GM12864 (cell line): ENCODE results near the gene GUCA1C.

Experiments
- DNase-seq: peaks from one replicate; pipeline ENCODE4 v3.0.0-alpha.2; 2011; ENCODE audit warnings: low read depth
- H3K4me3 ChIP-seq: 2 replicates; pipeline ENCODE4 v1.5.1; 2011; ENCODE audit warnings: mild to moderate bottlenecking, low read depth, low read length, control low read depth
- TF ChIP-seq, protein P1 (sequence below): IDR thresholded peaks from 2 replicates; pipeline ENCODE4 v1.5.1; 2011; ENCODE audit warnings: low read depth, mild to moderate bottlenecking, moderate library complexity, low read length, control low read depth, inconsistent platforms; ENCODE audit errors: missing control alignments

The GUCA1C gene

DNA sequence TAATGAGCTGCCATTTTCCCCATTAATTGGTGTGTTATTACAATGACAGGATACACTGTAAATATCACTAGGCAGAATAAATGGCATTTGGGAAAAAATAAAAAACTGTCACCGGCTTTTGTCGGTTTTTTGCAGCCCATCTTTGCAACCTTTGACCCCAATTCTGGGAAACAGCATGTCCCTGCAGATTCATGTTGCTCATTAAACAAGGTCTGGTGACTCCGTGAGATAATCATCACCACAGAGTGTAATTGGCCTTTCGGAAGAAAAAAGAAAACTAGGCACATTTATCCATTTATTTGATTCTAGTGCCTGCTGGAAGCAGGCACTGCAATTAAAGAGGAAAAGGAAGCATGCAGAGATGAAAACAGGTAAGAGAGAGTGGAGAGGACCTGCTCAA, 66.6 kb downstream of the GUCA1C start:
- DNase-seq, result no peak
- H3K4me3 ChIP-seq, result no peak overlapping the region
- TF ChIP-seq, protein P1, sequence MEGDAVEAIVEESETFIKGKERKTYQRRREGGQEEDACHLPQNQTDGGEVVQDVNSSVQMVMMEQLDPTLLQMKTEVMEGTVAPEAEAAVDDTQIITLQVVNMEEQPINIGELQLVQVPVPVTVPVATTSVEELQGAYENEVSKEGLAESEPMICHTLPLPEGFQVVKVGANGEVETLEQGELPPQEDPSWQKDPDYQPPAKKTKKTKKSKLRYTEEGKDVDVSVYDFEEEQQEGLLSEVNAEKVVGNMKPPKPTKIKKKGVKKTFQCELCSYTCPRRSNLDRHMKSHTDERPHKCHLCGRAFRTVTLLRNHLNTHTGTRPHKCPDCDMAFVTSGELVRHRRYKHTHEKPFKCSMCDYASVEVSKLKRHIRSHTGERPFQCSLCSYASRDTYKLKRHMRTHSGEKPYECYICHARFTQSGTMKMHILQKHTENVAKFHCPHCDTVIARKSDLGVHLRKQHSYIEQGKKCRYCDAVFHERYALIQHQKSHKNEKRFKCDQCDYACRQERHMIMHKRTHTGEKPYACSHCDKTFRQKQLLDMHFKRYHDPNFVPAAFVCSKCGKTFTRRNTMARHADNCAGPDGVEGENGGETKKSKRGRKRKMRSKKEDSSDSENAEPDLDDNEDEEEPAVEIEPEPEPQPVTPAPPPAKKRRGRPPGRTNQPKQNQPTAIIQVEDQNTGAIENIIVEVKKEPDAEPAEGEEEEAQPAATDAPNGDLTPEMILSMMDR, result no peak

DNA sequence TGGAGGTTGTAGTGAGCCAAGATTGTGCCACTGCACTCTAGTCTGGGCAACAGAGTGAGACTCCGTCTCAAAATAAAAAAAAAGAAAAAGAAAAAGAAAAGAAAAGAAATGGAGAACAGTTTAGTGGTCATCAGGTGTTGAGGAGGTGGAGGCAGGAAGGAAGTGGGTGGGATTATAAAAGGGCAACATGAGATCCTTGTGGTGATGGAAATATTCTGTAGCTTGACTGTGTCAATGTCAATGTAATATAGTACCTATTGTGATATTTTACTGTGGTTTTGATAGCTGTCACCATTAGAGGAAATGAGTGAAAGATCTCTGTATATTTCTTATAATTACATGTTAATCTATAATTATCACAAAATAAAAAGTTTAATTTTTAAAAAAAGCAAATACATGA, 70.3 kb downstream of the GUCA1C start:
- no peak overlapping the region for H3K4me3 ChIP-seq
- no peak for DNase-seq
- TF ChIP-seq, protein P1, result no peak

DNA sequence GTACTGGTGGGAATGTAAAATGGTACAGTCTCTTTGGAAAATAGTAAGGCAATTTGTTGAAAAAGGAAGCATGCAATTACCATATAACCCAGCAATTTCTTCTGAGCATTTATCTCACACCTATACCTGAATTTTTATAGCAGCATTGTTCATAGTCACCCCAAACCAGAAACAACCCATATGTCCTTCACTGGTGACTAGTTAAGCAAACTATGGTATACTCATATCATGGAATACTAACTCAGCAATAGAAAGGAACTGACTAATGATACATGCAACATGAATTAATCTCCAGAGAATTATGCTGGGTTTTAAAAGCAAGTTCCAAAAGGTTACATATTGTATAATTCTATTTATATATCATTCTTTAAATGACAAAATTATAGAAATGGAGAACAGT, 70.9 kb downstream of the GUCA1C start:
- no peak for DNase-seq
- TF ChIP-seq, protein P1, result no peak
- no peak overlapping the region for H3K4me3 ChIP-seq

DNA sequence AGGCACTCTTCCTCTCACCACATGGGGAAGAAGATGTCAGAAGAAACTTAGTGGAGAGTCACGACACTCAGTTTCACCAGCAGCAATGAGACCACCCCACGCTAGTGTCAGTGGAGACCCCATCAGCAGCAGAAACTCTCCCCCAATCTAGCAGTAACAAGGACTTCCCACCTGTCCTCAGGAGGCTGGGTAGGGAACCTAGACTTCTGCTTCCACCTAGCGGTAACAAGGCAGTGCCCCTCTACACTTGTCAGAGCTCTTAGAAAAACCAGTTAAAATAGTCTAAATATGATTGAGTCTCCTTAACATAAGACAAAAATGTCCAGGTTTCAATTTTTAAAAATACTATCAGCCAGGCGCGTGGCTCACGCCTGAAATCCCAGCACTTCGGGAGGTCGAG, 73.8 kb downstream of the GUCA1C start:
- H3K4me3 ChIP-seq, result no peak overlapping the region
- DNase-seq, result no peak
- TF ChIP-seq, protein P1, result no peak

DNA sequence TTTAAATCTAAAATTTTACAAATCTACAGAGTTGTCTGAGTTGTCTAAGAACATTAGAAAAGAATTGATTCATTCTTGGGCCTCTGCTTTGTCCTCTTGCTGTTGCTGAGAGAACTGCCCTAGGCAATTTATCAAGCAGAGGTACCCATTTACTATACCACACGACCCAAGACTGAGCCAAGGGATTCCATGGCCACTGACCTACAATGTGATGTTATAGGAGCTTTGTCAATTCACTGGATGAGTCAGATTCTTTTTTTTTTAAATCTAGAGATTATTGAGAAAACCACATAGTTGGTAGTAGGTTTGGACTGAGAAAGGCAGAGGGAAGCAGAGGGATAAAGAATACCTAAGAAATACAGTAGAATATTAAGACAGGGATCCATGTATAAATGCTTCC, 75.8 kb downstream of the GUCA1C start:
- TF ChIP-seq, protein P1, result no peak

DNA sequence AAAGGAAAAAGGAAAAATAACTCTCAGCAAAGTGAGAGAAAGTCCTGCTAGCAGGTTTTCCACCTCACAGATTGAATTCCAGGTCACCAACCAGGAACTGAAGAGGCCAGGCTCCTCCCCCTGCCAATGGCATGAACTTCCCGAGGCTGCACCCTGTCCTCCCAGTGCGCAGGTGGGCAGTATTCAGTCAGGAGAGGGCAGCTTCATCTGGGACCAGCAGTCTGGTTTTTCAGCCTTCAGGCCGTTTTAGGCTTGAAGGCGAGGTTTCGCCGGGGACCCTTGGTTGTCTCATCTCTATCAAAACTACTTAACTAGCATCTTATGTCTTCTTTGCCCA, 89.9 kb downstream of the GUCA1C start:
- no peak for DNase-seq
- TF ChIP-seq, protein P1, result no peak
- no peak overlapping the region for H3K4me3 ChIP-seq

More for the DNA sequence above, 75.8 kb downstream of the GUCA1C start:
- no peak for DNase-seq
- H3K4me3 ChIP-seq, result no peak overlapping the region

DNA sequence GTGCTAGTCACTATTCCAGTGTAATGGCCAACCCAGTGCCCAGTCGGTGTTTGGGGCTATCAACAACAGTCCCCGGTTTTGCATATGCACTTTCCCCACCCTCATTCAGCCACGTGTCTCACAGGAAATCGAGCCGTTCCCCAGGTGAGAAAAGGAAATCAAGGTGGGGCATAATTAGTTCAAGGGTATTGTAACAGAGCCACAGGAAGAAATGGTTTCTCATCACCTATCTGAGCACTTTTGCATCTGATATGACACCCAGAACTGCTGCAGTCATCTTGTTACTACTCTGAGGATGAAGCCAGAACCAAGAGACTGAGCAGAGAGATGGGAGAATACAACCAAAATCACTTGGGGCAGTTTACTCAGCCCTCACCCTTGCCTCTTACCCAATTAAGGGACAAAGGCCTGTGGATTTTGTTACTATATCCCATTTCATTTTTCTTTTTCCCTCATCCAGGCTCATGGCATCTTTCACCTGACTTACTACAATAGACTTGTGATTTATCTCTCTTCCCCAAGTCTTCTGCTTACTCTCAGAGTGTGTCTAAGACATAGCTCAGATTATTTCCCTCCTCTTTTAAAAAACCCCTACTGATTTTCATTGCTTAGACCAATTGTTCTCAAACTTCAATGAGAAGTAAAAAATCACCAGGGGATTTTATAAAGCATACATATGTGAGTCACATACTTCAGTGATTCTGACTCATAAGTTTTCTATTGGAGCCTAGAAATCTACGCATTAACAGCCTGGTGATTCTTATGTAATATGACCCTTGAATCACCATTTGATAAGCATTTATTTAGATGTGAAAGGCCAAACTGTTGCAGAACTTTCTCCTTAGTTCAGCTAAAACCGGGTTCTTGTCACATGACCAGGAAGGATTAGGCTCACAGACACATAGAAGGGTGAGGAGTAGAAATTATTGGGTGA, 90.5 kb downstream of the GUCA1C start:
- no peak overlapping the region for H3K4me3 ChIP-seq
- DNase-seq, result no peak
- TF ChIP-seq, protein P1, result no peak
